Measurements from ENCODE around the gene HMMR.

DNA sequence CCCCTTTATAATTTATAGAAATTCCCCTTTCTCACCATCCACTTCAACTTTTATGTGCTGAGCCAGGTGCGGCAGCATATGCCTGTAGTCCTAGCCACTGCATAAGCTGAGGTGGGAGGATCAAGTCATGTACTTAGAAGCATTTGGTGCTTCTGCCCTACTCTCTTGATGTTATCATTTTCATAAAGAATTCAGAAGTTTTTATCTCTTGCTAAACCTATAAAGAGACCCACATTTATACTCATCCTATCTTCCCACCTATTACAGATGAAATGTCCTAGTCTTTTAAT, 18.5 kb downstream of the HMMR start:
- no peak for TF ChIP-seq CTCF (IDR thresholded peaks at IDR 0.05)
- no peak for TF ChIP-seq POLR2A (IDR thresholded peaks at IDR 0.05)
- no peak for TF ChIP-seq POLR2AphosphoS5 (IDR thresholded peaks at IDR 0.05)
